Measurements from ENCODE around the gene SAMD14. TPM values are rescaled to one million over a fixed set of nuclear protein-coding genes. Genes with fewer than 3 reads are reported as not detected.

SAMD14 gene
- total RNA-seq, 1 donor from 2014 or later, result 21.5 TPM

- Histone ChIP-seq H3K9me3 (no peaks in the 10 kb centered on the region), H3K27ac (peak overlapping the region; percentile 82), H3K4me1 (peaks cover 42% of the 10 kb centered on the region), H3K4me3 (peak overlapping the region; percentile 84), H3K36me3 (peaks cover 13% of the 10 kb centered on the region), H3K27me3 (no peaks in the 10 kb centered on the region)
- intact Hi-C loops (cut with DNase I), result no loop called here
- ATAC-seq, result no peak
- no peak for TF ChIP-seq CTCF (IDR thresholded peaks at IDR 0.05)
- DNase-seq, result no peak
These were observed 19.1 kb upstream of the SAMD14 start for GRCh38 chr17:50149091-50149416.

DNA sequence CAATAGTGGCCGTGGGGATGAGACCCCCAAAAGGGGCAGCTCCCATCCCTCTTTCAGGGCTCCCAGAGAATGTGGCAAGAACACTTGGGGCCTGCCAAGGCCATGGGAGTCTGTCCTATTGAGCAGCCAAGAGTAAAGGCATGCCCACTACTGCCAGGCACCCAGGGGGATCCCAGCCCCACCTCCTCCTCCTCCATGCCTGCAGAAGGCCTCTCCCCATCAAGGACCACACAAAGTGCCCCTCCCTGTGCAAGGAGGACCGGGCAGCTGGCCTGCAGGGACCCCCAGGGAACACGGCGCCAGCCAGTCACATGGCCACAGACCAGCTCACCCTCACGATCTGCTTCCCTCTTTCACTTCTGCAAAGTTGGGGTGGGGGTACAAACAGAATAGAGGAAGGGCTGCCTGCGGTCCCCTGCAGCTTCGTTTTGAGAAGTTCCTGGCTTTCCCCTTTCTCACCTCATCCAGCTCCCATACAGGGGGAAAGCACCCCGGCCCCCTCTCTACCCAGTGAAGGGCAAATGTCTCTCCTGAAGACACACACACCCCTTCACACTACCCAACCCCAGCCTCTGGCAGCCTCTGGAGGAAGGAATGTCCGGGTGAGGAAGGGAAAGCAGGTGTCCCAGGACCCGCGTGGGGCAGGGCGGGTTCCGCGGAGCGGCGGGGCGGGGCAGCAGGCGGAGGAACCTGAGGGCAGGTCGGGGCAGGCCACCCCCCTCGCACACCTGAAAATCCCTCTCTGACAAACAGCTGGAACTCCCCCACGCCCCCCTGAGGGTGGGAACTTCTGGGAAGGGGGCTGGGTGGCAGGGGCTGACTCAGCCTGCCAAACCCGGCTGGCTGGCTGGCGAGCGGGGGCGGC, 18.5 kb upstream of the SAMD14 start:
- no peak for TF ChIP-seq CTCF (IDR thresholded peaks at IDR 0.05)
- peak overlapping the region; percentile 84 for H3K4me3 ChIP-seq
- DNase-seq (peak; percentile 84), ATAC-seq (peak; percentile 38)
- H3K27me3 ChIP-seq, result no peaks in the 10 kb centered on the region
- H3K9me3 ChIP-seq, result no peaks in the 10 kb centered on the region
- peak overlapping the region; percentile 82 for H3K27ac ChIP-seq
- intact Hi-C loops (cut with DNase I), result no loop called here
- H3K4me1 ChIP-seq, result peaks cover 40% of the 10 kb centered on the region
- peaks cover 19% of the 10 kb centered on the region for H3K36me3 ChIP-seq

- peaks cover 25% of the 10 kb centered on the region for H3K36me3 ChIP-seq
- no peak for TF ChIP-seq CTCF (IDR thresholded peaks at IDR 0.05)
- H3K27me3 ChIP-seq, result no peaks in the 10 kb centered on the region
- H3K4me1 ChIP-seq, result peaks cover 43% of the 10 kb centered on the region
- ATAC-seq (no peak), DNase-seq (no peak)
- intact Hi-C loops (cut with DNase I), result no loop called here
- peak overlapping the region; percentile 84 for H3K4me3 ChIP-seq
- H3K27ac ChIP-seq, result peak overlapping the region; percentile 82
- H3K9me3 ChIP-seq, result no peaks in the 10 kb centered on the region
These were observed 17.9 kb upstream of the SAMD14 start for GRCh38 chr17:50147841-50148225.

- H3K27me3 ChIP-seq, result no peaks in the 10 kb centered on the region
- peak overlapping the region; percentile 82 for H3K27ac ChIP-seq
- TF ChIP-seq CTCF (IDR thresholded peaks at IDR 0.05), result no peak
- H3K4me3 ChIP-seq, result peak overlapping the region; percentile 84
- H3K4me1 ChIP-seq, result peaks cover 41% of the 10 kb centered on the region
- ATAC-seq (no peak), DNase-seq (no peak)
- peaks cover 33% of the 10 kb centered on the region for H3K36me3 ChIP-seq
- intact Hi-C loops (cut with DNase I), result no loop called here
- H3K9me3 ChIP-seq, result no peaks in the 10 kb centered on the region
These were observed 17.1 kb upstream of the SAMD14 start for GRCh38 chr17:50146927-50147665.

DNA sequence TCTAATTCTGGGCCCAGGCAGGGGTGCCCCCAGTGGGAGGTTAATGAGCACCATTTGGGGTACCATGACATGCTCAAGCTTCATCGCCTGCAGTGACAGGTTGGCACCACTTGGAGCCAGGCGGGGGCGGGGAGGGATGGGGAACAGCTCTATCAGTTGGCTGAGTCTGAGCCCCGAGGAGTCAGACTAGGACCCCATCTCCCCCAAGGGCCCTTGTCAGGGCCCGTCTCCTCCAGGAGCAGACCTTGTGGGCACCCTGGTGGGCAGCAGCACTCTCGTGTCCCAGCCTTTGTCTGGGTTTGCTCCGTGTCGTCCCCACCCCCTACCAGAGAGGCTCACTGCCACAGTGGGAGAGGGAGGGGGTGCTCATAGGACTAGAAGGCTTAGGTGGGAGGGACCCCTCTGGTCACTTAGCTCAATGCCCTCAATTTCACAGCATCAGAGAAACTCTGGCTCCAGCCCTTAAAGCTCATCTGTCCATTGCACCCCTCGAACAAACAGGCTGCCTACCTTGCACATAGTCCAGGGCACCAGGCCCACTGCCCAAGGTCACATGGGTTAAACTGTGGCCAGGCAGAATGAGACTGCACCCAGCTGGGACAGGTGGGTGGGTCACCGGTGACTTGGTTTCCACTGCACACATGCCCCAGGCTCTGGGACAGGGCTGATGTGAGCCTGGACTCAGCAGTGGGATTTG, 16.4 kb upstream of the SAMD14 start:
- DNase-seq (no peak), ATAC-seq (no peak)
- no peaks in the 10 kb centered on the region for H3K27me3 ChIP-seq
- intact Hi-C loops (cut with DNase I), result no loop called here
- no peaks in the 10 kb centered on the region for H3K9me3 ChIP-seq
- H3K27ac ChIP-seq, result peak overlapping the region; percentile 82
- H3K4me1 ChIP-seq, result peaks cover 40% of the 10 kb centered on the region
- TF ChIP-seq CTCF (IDR thresholded peaks at IDR 0.05), result no peak
- H3K4me3 ChIP-seq, result peak overlapping the region; percentile 84
- peaks cover 40% of the 10 kb centered on the region for H3K36me3 ChIP-seq
